Right lobe of liver (tissue), 4 donors: ENCODE results near the gene TMCC2.

Experiments
- CTCF ChIP-seq, 4 donors: fragments of 200-600 bp in 3 of 4; fragments of 450-650 bp in 1 of 4; IDR thresholded peaks; one replicate each; pipeline versions ENCODE4 v1.5.1 to v1.8.0; 2016 to 2022; ENCODE audit warnings: antibody characterized with exemption in 4 of 4, mild to moderate bottlenecking in 2 of 4
- POLR2A ChIP-seq: fragments of 450-650 bp; IDR thresholded peaks from one replicate; pipeline ENCODE4 v1.6.1; 2017; ENCODE audit warnings: antibody characterized with exemption, mild to moderate bottlenecking
- donor health status: DM: no; HTN: no; CAD: no.
- donor health status: DM: no; HTN: no; CAD: no.
- donor health status: DM: no; HTN: yes; CAD: no.

- no peak for TF ChIP-seq CTCF (IDR thresholded peaks at IDR 0.05)
- TF ChIP-seq POLR2A, result no peak
Observed at GRCh38 chr1:205251576-205251975, 23.8 kb downstream of the TMCC2 start.
